ENCODE data around the gene TARP.

The TARP gene

DNA sequence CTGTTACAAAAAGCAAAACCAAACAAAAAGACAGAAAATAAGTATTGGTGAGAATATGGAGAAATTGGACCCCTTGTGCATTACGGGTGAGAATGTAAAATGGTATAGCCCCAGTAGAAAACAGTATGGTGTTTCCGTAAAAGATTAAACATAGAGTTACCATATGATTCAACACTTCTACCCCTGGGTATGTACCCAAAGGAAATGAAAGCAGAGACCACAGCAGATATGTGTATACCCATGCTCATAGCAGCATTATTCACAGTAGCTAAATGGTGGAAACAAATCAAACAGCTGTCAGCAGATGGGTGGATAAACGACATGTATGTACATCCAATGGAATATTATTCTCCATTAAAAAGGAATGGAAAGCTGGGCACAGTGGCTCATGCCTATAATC lies 53.0 kb downstream of the TARP start:
- TF ChIP-seq, protein P1, sequence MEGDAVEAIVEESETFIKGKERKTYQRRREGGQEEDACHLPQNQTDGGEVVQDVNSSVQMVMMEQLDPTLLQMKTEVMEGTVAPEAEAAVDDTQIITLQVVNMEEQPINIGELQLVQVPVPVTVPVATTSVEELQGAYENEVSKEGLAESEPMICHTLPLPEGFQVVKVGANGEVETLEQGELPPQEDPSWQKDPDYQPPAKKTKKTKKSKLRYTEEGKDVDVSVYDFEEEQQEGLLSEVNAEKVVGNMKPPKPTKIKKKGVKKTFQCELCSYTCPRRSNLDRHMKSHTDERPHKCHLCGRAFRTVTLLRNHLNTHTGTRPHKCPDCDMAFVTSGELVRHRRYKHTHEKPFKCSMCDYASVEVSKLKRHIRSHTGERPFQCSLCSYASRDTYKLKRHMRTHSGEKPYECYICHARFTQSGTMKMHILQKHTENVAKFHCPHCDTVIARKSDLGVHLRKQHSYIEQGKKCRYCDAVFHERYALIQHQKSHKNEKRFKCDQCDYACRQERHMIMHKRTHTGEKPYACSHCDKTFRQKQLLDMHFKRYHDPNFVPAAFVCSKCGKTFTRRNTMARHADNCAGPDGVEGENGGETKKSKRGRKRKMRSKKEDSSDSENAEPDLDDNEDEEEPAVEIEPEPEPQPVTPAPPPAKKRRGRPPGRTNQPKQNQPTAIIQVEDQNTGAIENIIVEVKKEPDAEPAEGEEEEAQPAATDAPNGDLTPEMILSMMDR (IDR thresholded peaks at IDR 0.05; ENCODE audit: control insufficient read depth, insufficient read depth, low read depth, low read length, missing control alignments), result no peak
- H3K4me3 ChIP-seq (ENCODE audit: control insufficient read depth, low read depth, low read length), result no peak overlapping the region
- DNase-seq (ENCODE audit: low read depth), result no peak

DNA sequence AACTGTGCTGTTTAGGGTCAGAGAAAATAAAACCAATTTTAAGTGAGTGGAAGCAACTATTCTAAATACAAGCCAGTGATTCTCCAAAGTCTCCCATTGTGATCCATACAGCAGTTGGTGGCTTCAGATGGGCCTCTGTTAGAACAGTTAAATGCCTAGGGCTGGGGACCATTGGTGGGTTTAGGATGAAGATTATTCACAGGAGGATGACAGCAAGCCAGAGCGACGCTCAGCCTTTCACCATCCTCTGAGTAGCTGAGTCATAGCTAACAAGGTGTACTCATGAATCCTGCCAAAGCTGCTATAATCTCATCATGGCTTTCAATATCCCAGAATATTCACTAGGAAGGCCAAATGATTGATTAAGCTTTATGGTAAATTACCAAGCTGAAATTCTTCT lies 55.8 kb downstream of the TARP start:
- no peak overlapping the region for H3K4me3 ChIP-seq (ENCODE audit: control insufficient read depth, low read depth, low read length)
- TF ChIP-seq, protein P1 (IDR thresholded peaks at IDR 0.05; ENCODE audit: control insufficient read depth, insufficient read depth, low read depth, low read length, missing control alignments), result no peak
- no peak for DNase-seq (ENCODE audit: low read depth)

DNA sequence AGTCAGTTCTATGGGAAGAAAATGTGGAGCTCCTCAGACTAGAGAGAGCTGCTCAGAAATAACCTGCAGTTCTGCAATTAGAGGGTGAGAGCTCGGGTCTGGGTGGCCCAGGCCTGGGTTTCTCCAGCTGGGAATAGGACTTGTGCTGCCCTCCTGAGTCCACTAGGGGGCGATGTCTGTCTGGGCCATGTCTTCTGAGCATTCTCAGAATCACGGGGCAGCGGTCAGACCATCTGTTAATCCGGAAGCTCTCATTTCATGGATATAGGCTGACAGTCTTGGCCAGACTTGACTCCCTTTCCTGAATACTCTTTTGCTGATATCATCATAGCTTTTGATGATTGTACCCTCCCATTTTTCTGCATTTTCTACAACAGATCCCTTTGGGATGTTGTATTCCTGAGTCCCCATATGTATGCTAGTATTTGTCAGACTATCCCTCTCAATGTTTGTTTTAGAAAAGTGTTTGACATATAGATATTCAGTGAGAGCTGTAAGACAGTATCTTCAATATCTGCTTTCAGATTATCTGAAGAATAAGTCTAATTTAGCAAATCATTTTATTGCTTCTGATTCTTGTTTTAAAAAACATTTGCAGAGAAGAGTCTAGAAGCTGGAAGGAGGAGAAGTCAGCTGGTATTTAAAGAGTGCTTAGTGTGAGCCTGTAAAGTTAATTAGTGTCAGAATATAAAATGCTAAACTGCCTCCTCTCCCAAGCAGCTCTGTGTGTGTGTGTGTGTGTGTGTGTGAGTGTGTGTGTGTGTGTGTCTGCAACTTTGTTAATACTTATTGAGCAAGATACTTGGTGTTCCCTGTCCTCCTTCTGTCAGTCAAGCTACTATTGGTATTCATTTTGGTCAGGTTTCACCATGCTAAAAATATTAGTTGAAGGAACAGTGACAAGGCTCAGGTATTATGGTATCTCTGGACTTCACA lies 57.4 kb downstream of the TARP start:
- DNase-seq (ENCODE audit: low read depth), result peak; percentile 70
- TF ChIP-seq, protein P1 (IDR thresholded peaks at IDR 0.05; ENCODE audit: control insufficient read depth, insufficient read depth, low read depth, low read length, missing control alignments), result peak; percentile 98
- H3K4me3 ChIP-seq (ENCODE audit: control insufficient read depth, low read depth, low read length), result no peak overlapping the region

DNA sequence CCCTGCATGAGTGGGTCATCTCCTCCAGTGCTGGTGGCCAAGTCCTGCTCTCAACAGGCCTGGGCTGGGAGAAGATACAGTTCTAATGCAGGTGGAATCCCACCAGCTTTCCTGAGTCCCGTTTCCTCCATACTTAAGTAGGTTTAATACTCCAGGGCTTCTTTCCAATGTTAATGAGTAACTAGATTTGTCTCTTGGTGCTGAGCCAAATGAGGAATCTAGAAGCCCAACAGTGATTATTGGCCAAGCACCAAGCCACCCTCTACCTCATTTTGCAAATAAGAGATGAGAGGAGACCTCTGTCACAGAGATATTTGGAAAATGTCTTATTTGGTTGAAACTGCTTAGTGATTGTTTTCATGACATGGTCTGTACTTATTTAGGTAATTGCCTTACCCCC lies 58.3 kb downstream of the TARP start:
- DNase-seq (ENCODE audit: low read depth), result no peak
- no peak overlapping the region for H3K4me3 ChIP-seq (ENCODE audit: control insufficient read depth, low read depth, low read length)
- TF ChIP-seq, protein P1 (IDR thresholded peaks at IDR 0.05; ENCODE audit: control insufficient read depth, insufficient read depth, low read depth, low read length, missing control alignments), result peak; percentile 4

DNA sequence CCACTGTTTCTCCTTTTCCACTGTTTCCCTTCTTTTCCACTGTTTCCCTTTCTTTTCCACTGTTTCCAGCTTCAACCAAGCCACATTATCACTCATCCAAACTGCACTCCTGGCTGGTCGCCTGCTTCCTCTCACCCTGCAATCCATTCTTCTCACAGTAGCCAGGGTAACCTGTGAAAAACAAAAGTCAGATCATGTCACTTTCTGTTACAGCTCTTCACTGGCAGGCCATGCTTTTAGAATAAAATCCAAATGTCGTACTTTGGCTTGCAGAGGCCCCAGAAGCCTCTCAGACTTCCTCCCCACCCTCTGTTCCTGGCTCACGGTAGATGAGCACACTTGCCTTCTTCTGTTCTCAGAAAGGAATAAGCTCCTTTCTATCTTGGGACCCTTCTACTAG lies 61.5 kb downstream of the TARP start:
- no peak for DNase-seq (ENCODE audit: low read depth)
- H3K4me3 ChIP-seq (ENCODE audit: control insufficient read depth, low read depth, low read length), result no peak overlapping the region
- TF ChIP-seq, protein P1 (IDR thresholded peaks at IDR 0.05; ENCODE audit: control insufficient read depth, insufficient read depth, low read depth, low read length, missing control alignments), result no peak

DNA sequence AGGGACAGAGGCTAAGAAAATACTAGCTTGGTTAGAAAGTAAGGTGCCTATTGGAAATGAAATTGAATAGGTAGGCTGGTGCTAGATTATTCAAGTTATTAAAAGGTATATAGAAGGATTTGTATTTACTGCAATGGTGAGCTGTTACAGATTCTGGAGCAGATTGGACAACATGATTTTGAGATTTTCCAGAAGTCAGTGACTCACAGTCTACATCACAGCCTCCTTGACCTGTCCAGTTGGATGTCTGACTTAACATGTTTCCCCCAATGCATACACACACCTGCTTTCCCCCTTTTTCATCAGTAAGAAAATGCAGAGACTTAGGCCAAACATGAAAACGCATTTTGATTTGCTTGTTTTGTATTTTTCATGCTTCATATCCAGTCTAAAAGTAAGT lies 62.0 kb downstream of the TARP start:
- DNase-seq (ENCODE audit: low read depth), result no peak
- TF ChIP-seq, protein P1 (IDR thresholded peaks at IDR 0.05; ENCODE audit: control insufficient read depth, insufficient read depth, low read depth, low read length, missing control alignments), result no peak
- H3K4me3 ChIP-seq (ENCODE audit: control insufficient read depth, low read depth, low read length), result no peak overlapping the region
